Suprapubic skin (tissue), 3 donors: Measurements from ENCODE around the gene MVB12A.

ENCODE experiments used
- CTCF ChIP-seq, 2 donors: fragments of 200-600 bp in 1 of 2; fragments of 450-650 bp in 1 of 2; sonication (generic) in 1 of 2; IDR thresholded peaks; one replicate each; pipeline ENCODE4 v1.5.1; 2016 to 2019; ENCODE audit warnings: antibody characterized with exemption in 2 of 2, mild to moderate bottlenecking in 1 of 2, moderate library complexity in 1 of 2
- POLR2A ChIP-seq, 2 donors: fragments of 450-650 bp; IDR thresholded peaks; one replicate each; pipeline ENCODE4 v1.6.1; 2017; ENCODE audit warnings: antibody characterized with exemption in 2 of 2, mild to moderate bottlenecking in 2 of 2, moderate library complexity in 2 of 2

- no peak for TF ChIP-seq CTCF (IDR thresholded peaks at IDR 0.05)
- TF ChIP-seq POLR2A (IDR thresholded peaks at IDR 0.05) = no peak
Measured at GRCh38 chr19:17406046-17406886, 13.6 kb upstream of the MVB12A start.
